GM08714 (cell line): ENCODE data around the gene DOK7.

Source experiments
- H3K4me3 ChIP-seq: fragments of 200-500 bp; sonication (Bioruptor generic); 2 replicates; pipeline ENCODE4 v1.5.1; 2014; ENCODE audit warnings: mild to moderate bottlenecking, low read length, inconsistent platforms
- ZNF274 ChIP-seq: IDR thresholded peaks from 2 replicates; pipeline ENCODE4 v1.6.1; 2012; ENCODE audit warnings: mild to moderate bottlenecking, low read depth, low read length

The DOK7 gene

GRCh38 chr4:3469386-3470243 is 6.5 kb downstream of the DOK7 start:
- TF ChIP-seq ZNF274, result no peak
- H3K4me3 ChIP-seq, result no peak overlapping the region

DNA sequence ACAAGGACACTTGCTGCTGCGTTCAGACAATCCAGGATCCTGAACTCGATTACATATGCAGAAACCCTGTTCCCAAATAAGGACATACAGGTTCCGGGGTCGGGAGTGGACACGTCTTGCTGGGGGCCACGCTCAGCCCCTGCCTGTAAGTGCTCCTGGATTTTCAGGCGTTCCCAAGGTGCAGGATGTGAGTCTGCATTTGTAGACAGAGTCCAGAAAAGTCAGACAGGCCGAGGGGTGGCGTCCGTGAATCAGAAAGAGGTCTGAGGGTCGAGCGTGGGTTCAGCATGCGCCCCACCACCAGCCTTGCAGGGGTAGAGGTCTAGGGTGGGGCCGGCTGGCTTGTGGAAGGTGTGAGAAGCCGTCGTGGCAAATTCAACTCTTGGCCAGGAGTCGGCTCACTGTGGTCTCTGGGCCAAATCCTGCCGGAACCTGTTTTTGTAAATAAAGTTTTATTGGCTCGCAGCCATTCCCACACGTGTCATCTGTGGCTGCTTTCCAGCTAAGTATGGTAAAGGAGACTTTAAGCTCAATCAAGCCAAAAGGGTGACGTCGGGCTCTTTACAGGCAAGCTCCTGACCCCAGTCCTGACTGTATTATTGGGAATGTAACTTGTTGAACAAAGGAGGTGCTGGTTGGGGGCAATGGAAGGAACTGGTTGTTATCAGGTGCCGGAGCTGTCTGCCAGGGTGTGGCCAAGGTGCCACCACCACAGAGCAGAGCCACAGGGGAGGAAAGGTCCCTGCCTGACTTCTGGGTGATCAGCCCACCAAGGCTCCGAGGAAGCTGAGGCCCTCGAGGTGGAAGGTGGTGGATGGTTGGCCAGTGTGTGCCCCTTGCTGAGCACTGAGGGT is 7.4 kb downstream of the DOK7 start:
- TF ChIP-seq ZNF274, result no peak
- H3K4me3 ChIP-seq, result no peak overlapping the region

GRCh38 chr4:3471098-3471760 is 8.1 kb downstream of the DOK7 start:
- no peak overlapping the region for H3K4me3 ChIP-seq
- TF ChIP-seq ZNF274, result no peak

GRCh38 chr4:3471886-3472285 is 8.8 kb downstream of the DOK7 start:
- TF ChIP-seq ZNF274, result no peak
- H3K4me3 ChIP-seq, result no peak overlapping the region

- TF ChIP-seq ZNF274, result no peak
These were observed 9.5 kb downstream of the DOK7 start for GRCh38 chr4:3472411-3473141.

GRCh38 chr4:3473181-3473950 is 10.3 kb downstream of the DOK7 start:
- no peak for TF ChIP-seq ZNF274
- no peak overlapping the region for H3K4me3 ChIP-seq

More at GRCh38 chr4:3472411-3473141, 9.5 kb downstream of the DOK7 start:
- no peak overlapping the region for H3K4me3 ChIP-seq

DNA sequence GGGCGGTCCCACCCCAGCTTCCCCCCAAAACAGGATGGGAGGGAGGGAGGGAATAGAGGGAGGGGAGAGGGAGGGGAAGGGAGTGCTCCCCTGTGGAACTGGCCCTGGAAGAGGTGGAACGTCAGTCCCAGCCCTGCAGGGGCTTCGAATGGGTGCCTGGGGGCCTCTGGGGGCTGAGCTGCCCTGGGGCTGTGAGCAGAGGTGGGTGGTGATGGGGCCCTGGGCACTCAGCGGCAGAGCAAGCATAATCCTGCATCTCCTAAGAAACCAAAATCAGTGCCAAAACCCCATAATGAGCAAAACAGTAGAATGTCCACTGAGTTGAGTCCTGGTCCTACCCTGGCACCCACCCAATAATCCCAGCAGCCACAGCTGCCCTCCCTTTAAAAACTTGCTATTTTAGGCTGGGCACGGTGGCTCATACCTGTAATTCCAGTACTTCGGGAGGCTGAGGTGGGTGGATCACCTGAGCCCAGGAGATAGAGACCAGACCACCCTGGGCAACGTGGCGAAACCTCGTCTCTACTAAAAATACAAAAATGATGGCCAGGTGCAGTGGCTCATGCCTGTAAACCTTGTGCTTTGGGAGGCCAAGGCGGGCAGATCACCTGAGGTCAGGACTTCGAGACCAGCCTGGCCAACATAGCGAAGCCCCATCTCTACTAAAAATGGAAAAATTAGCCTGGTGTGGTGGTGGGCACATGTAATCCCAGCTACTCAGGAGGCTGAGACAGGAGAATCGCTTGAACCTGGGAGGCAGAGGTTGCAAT is 11.1 kb downstream of the DOK7 start:
- TF ChIP-seq ZNF274, result no peak
- H3K4me3 ChIP-seq, result no peak overlapping the region

GRCh38 chr4:3475041-3475712 is 12.1 kb downstream of the DOK7 start:
- no peak for TF ChIP-seq ZNF274

DNA sequence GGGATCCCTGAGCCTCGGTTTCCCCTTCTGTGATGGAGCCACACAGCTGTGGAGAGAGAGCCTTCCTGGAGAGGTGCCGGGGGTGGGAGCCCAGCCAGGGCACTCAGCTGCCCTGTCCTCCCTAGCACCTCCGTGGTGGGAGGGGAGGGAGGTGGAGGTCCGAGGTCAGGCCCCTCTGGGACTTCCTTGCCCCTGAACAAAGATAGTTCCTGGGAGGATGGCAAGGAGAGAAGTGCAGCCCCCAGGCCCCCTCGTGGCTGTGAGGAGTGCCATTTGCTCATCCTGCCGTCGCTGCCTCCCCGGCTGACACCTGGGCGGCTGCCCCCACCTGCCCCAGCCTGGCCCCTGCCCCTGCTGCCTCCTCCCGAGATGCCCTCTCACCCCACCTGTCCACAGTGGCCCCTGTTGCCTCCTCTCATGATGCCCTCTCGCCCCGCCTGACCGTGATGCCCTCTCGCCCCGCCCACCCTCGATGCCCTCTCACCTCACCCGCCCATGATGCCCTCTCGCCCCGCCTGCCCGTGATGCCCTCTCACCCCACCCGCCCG is 12.7 kb downstream of the DOK7 start:
- TF ChIP-seq ZNF274, result no peak
- H3K4me3 ChIP-seq, result no peak overlapping the region

More at GRCh38 chr4:3475041-3475712, 12.1 kb downstream of the DOK7 start:
- no peak overlapping the region for H3K4me3 ChIP-seq

DNA sequence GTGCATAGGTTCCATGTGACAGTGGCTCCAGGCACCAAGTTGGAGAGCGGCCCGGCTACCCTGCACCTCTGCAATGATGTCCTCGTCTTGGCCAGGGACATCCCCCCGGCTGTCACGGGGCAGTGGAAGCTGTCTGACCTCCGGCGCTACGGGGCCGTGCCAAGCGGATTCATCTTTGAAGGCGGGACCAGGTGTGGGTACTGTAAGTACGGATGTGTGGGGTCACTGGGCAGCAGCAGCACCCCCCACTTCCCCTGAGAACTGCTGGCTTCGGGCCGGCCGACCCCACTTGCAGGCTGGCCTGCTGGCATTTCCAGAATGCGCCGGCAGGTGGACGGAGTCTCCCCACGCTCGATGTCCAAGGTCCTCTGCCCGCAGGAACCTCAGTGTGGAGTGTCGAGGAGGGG is 13.2 kb downstream of the DOK7 start:
- no peak for TF ChIP-seq ZNF274
- H3K4me3 ChIP-seq, result no peak overlapping the region

DNA sequence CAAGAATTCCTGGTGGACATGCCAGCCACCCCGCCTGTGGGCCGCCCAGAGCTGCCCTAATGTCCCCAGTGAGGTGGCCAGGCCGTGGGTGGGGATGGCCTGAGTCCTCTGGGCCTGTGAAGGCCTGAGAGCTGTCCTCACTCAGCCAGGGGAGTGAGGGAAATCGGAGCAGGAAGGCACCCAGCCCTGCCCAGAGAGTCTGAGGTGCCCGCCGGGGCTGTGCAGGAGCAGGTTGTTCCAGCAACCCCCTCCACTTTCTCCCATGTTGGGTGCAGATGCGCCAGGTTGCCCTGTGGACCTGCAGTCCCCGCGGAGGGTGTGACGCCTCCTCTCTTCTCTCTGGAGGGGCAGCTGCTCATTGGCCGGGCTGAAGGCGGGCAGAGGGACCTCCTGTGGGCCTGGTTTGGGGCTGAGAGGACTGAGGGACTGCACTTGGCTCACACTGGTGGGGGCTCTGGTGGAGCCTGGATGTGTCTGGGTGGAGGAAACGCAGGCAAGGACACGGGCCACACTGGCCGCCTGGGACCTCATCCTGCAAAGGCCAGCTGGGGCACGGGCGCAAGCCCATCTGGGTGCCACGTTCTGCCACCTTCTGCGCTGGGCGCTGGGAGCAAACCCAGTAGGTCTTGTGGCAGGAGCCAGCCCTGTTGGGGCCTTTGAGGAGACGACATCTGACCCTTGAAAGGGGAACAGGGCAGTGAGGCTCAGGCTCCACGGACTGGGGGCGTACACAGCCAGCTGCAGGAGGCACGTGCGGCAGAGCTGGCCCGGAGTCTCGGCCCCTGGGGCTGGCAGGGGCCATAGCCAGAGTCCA is 14.0 kb downstream of the DOK7 start:
- H3K4me3 ChIP-seq, result no peak overlapping the region
- no peak for TF ChIP-seq ZNF274
